ENCODE data around the gene FBXO28. TPM values are rescaled to one million over a fixed set of nuclear protein-coding genes. Genes with fewer than 3 reads are reported as not detected.

FBXO28 gene
- total RNA-seq, 1 donor from 2014 or later = 18.1 TPM

DNA sequence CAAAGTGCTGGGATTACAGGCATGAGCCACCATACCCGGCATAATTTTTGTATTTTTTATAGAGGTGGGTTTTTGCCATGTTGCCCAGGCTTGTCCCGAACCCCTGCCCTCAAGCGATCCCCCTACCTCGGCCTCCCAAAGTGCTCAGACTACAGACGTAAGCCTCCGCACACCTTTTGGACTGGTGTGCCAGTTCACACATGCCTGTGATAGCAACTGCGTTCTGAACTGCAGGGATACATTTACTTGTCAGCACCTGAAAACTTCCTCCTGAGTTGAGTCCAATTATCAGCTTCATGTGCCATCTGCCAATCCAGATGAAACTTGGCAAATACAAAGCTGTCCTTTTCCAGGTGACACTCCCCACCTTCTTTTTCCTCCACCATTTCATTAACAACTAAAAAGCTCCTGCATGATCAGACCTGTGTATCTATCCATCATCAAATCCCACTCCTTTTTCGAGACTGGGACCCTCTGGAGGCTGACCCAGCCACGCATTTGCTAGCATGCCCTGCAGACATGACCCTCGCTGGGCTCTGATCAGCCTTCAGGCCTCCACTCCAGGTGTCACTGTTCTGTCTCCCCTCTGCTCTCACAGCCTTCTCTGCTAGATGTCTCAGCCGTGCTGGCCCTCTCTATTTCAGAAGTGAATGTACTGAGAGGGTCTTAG, 67.0 kb downstream of the FBXO28 start:
- ATAC-seq (no peak), DNase-seq (no peak)
- intact Hi-C loops (cut with micrococcal nuclease) = no loop called here

DNA sequence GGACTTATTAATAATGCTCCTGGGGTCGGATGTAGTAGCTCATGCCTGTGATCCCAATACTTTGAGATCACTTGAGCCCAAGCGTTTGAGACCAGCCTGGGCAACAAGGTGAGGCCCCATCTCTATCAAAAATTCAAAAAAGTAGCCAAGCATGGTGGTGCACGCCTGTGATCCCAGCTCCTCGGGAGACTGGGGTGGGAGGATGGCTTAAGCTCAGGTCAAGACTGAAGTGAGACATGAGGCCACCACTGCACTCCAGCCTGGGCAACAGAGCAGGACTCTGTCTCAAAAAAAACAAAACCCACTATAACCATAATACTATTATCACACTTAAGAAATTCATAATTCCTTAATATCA, 67.5 kb downstream of the FBXO28 start:
- ATAC-seq (no peak), DNase-seq (no peak)
- intact Hi-C loops (cut with micrococcal nuclease) = no loop called here

GRCh38 chr1:224182057-224182865, 68.3 kb downstream of the FBXO28 start:
- DNase-seq = no peak
- no peak for ATAC-seq
- intact Hi-C loops (cut with micrococcal nuclease) = no loop called here

DNA sequence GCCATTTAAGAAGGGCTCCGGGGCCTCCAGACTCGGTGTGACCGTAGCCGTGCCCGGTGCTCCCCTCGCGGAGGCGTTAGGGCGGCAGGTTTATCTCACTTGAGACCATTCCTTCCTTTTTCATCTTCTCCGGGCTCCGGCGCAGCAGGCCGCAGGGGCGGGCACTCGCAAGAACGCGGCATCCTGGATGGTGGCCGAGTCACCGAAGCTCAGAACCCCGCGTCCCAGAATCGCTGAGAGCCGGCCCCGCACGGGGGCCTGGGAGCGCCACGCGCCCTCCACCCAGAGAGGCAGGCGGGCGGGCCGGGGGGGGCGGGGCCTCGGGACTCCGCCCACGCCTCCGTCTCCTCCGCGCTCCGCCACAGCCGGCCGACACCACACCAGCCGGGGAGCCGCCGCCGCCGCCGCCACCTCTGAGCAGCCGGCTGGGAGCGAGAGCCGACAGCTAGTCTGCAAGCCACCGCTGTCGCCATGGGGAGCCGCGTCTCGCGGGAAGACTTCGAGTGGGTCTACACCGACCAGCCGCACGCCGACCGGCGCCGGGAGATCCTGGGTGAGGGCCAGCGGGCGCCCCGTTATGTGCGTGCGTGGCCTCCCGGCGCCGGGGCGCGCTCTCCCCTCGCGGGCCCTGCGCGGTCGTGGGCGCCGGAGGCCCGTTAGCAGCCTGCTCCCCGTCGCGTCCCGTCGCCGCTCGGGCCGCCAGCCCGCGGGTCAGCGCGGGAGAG, 69.1 kb downstream of the FBXO28 start, which contains the start of gene DEGS1:
Gene DEGS1, plus strand, starts transcription at position 375 of the 725 bp plus-strand sequence. Its CDS starts 97 bp downstream, at position 472.
- ATAC-seq = peak; percentile 97
- DNase-seq = peak; percentile 91
- intact Hi-C loops (cut with micrococcal nuclease) = no loop called here

DNA sequence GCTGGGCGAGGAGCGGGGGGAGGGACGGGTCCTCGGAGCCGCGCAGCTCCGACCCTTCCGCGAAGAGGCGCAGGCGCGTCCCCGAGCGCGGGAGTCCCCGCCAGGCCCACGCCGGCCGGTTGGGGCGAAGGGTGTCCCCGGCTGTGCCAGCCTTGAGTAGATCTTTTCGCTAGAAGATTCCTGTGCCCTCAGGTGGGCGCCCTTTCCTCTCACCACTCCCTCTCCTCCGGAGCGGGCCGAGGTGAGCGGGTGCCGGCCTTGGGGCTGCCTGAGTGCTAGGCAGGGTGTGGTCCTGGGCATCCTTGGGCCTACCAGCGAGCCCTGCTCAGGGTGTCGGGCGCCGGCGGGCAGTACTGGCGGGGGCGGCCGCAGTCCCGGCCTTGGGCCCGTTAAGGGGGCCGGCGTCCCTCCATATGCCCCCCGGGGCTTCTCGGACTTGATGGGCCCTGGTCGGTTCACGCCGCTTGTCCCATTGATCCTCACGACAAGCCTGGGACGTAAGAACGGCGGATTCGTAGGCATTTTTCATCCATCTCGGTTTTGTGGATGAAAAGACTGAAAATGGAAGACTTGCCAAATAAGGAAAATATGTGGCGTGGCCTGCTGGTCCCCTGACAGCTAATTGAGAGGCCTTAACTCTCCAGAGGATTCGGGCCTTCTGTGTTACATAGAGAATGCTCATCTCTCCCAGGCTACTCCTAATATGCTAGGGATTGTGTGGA, 69.8 kb downstream of the FBXO28 start:
- ATAC-seq (peak; percentile 80), DNase-seq (peak; percentile 76)
- intact Hi-C loops (cut with micrococcal nuclease) = no loop called here

DNA sequence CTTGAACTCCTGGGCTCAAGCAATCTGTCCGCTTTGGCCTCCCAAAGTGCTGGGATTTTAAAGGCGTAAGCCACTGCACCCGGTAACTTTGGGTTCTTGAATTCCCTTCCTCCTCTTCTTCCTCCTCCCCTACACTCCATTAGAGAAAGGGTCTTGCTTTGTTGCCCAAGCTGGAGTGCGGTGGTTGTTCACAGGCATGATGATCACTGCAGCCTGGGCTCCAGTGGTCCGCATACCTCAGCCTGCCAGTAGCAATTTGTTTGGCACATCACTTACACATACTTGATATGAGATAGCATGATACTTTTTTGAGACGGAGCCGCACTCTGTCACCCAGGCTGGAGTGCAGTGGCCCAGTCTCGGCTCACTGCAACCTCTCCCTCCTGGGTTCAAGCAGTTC, 71.3 kb downstream of the FBXO28 start:
- ATAC-seq (peak; percentile 6), DNase-seq (no peak)
- intact Hi-C loops (cut with micrococcal nuclease) = no loop called here

- intact Hi-C loops (cut with micrococcal nuclease) = no loop called here
Observed at GRCh38 chr1:224188286-224188685, 74.4 kb downstream of the FBXO28 start.

GRCh38 chr1:224189561-224189960, 75.7 kb downstream of the FBXO28 start:
- no peak for ATAC-seq
- no peak for DNase-seq
- intact Hi-C loops (cut with micrococcal nuclease) = no loop called here

More at GRCh38 chr1:224188286-224188685, 74.4 kb downstream of the FBXO28 start:
- no peak for DNase-seq
- no peak for ATAC-seq

- ATAC-seq = no peak
- no peak for DNase-seq
- intact Hi-C loops (cut with micrococcal nuclease) = no loop called here
Observed at GRCh38 chr1:224192082-224192788, 78.3 kb downstream of the FBXO28 start.

- intact Hi-C loops (cut with micrococcal nuclease) = no loop called here
- ATAC-seq (no peak), DNase-seq (no peak)
Observed at GRCh38 chr1:224193319-224193966, 79.5 kb downstream of the FBXO28 start.

- DNase-seq (no peak), ATAC-seq (no peak)
- intact Hi-C loops (cut with micrococcal nuclease) = no loop called here
Observed at GRCh38 chr1:224196813-224197600, 83.1 kb downstream of the FBXO28 start.

- no peak for ATAC-seq
- DNase-seq = no peak
- intact Hi-C loops (cut with micrococcal nuclease) = no loop called here
Observed at GRCh38 chr1:224198572-224198971, 84.7 kb downstream of the FBXO28 start.

- ATAC-seq = no peak
- intact Hi-C loops (cut with micrococcal nuclease) = no loop called here
- no peak for DNase-seq
Observed at GRCh38 chr1:224199679-224200078, 85.8 kb downstream of the FBXO28 start.

DNA sequence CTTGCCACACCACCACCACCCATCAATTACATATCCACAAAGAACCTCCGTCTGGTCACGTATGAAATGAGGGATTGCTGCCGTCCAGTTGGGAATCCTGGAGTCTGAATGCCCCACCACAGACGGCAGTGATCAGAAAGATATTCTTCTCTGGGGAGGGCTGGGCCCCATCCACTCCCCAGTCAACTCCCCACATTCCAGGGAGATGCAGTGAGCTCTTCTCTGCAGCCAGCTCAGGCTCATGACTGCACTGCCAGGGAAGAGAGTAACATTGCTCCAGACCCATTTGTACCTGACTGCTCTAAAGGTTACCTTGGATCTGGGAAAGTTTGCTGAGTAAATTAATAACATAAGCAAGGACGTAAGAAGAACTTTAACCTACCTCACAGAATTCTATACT, 87.5 kb downstream of the FBXO28 start:
- ATAC-seq = no peak
- intact Hi-C loops (cut with micrococcal nuclease) = no loop called here
- no peak for DNase-seq

- no peak for ATAC-seq
- no peak for DNase-seq
- intact Hi-C loops (cut with micrococcal nuclease) = no loop called here
Observed at GRCh38 chr1:224201853-224202252, 87.9 kb downstream of the FBXO28 start.

GRCh38 chr1:224203243-224204016, 89.5 kb downstream of the FBXO28 start:
- peak; percentile 63 for DNase-seq
- peak; percentile 85 for ATAC-seq
- intact Hi-C loops (cut with micrococcal nuclease) = no loop called here

DNA sequence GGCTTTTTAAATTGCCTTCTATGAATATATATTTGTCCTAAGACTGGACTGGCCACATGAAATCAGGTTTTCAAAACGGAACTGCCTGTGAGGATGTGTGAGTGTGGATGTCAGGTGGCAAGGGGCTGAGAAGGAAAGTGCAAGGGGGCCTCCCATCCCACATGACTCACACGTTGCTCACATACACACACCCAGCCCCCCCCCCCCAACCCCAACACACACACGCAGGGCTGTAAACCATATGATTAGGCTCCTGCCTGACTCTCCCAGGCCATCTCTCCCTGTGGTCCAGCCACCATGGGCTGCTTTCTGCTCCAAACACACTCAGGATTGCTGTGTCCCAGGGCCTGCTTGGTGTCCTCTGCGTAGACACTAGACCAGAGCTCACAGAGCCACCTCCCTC, 91.5 kb downstream of the FBXO28 start:
- no peak for ATAC-seq
- intact Hi-C loops (cut with micrococcal nuclease) = no loop called here

More for the DNA sequence above, 91.5 kb downstream of the FBXO28 start:
- no peak for DNase-seq

Data from left ventricle myocardium superior (tissue), 1 donor.